BJ (cell line): ENCODE measurements around the gene TRIM13. TPM values are rescaled to one million over a fixed set of nuclear protein-coding genes. Genes with fewer than 3 reads are reported as not detected.

Experiments used
- CTCF ChIA-PET: fragments of 350-600 bp; formaldehyde crosslinking; extraction: SDS; loops from one replicate; lab custom pipeline; 2021; ENCODE audit warnings: antibody characterized with exemption, inconsistent platforms; lab: Yijun Ruan, JAX
- POLR2A ChIA-PET: fragments of 300-600 bp; sonication (Branson Sonifier 250); formaldehyde crosslinking; extraction: SDS; loops from one replicate; lab custom pipeline; 2021; ENCODE audit warnings: antibody characterized with exemption; lab: Charles Lee
- DNase-seq: peaks from one replicate; pipeline ENCODE4 v3.0.0-alpha.2; 2011; ENCODE audit warnings: low read depth
- H3K27me3 ChIP-seq: 2 replicates; pipeline ENCODE4 v1.6.0; 2011; ENCODE audit warnings: low read length; ENCODE audit not compliant: control insufficient read depth, insufficient read depth
- H3K36me3 ChIP-seq: 2 replicates; pipeline ENCODE4 v1.5.1; 2011; ENCODE audit warnings: low read length; ENCODE audit not compliant: control insufficient read depth, insufficient read depth
- H3K4me3 ChIP-seq: 2 replicates; pipeline ENCODE4 v1.5.1; 2011; ENCODE audit warnings: low read depth, mild to moderate bottlenecking, control low read depth, low read length
- CTCF ChIP-seq: IDR thresholded peaks from 2 replicates; pipeline ENCODE4 v1.5.1; 2011; ENCODE audit warnings: low read depth, mild to moderate bottlenecking, control low read depth, inconsistent platforms, low read length, moderate library complexity; ENCODE audit not compliant: insufficient read depth
- polyA plus RNA-seq: library from polyadenylated mRNA; depleted of rRNA; stranded (reverse); fragments of >200 nt; gene quantifications from 2 replicates; pipeline ENCODE4 v1.2.3, GENCODE V29; 2011

The TRIM13 gene
- polyA plus RNA-seq, 1 experiment = 11.7 TPM

DNA sequence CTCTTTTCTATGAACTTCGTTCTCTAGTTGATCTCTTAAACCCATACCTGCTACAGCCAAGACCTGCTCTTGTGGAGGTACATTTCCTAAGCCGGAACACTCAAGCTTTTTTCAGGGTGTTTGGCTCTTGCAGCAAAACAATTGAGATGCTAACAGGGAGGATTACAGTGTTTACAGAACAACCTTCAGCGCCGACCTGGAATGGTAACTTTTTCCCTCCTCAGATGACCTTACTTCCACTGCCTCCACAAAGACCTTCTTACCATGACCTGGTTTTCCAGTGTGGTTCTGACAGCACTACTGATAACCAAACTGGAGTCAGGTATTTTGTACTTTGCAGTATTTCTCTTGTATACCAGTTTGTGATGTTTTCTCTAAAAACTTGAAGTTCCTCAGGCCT, 18.9 kb downstream of the TRIM13 start:
- CTCF ChIA-PET = no interaction called here
- POLR2A ChIA-PET = no interaction called here

DNA sequence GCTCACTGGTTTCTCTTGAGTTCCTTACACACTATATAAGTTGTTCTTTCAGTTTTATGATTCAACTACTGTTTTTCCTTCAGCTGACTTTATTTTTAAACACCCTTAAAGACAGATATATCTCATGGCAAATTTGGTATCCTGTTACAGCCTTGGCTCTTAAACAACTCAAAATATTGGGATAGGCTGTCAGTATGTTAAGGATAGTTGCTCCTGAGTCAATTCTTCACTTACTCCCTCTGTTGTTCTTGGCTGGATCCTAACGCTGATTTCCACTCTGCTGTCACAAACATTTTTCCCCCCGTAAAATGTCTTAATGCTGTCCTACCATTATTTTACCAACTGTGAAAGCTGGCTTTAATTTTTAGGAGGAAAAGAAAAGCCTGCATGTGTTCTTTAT, 19.6 kb downstream of the TRIM13 start:
- no peak for TF ChIP-seq CTCF
- POLR2A ChIA-PET = no interaction called here
- DNase-seq = no peak
- CTCF ChIA-PET = no interaction called here
- H3K27me3 ChIP-seq = no peaks in the 10 kb centered on the region
- H3K36me3 ChIP-seq = peaks cover 3% of the 10 kb centered on the region
- no peak overlapping the region for H3K4me3 ChIP-seq

More for the DNA sequence above, 18.9 kb downstream of the TRIM13 start:
- TF ChIP-seq CTCF = no peak
- Histone ChIP-seq H3K4me3 (no peak overlapping the region), H3K36me3 (peaks cover 3% of the 10 kb centered on the region), H3K27me3 (no peaks in the 10 kb centered on the region)
- no peak for DNase-seq

DNA sequence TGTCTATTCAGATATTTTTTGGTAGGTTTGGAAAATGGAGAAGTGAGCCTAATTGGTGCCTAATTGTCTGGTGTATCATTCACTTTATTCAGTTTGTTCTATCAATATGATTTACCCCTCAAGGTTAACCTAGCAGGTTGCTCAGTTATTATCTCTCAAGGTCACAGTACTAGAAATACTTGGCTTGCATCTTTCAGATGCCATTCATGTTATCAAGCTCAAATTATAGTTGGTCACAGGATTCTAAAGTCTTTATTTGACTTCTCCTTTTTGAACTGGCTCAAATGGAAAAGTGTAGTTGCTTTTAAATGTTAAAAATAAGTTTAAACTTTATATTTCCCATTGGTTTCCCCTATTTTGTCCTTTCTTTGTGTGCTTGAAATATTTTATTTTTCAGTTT, 21.0 kb downstream of the TRIM13 start:
- DNase-seq = no peak
- ChIA-PET POLR2A (interaction anchor here (0.6 kb wide), 2 partner anchors 225 to 900 kb away, joined by 3 to 4 read pairs; no protein-coding TSS in a partner anchor), CTCF (interaction anchor here (0.6 to 0.8 kb wide), 2 partner anchors 21 to 93 kb away, joined by 3 to 4 read pairs; partner anchors contain the start of gene TRIM13)
- Histone ChIP-seq H3K36me3 (no peaks in the 10 kb centered on the region), H3K4me3 (no peak overlapping the region), H3K27me3 (no peaks in the 10 kb centered on the region)
- TF ChIP-seq CTCF = no peak

DNA sequence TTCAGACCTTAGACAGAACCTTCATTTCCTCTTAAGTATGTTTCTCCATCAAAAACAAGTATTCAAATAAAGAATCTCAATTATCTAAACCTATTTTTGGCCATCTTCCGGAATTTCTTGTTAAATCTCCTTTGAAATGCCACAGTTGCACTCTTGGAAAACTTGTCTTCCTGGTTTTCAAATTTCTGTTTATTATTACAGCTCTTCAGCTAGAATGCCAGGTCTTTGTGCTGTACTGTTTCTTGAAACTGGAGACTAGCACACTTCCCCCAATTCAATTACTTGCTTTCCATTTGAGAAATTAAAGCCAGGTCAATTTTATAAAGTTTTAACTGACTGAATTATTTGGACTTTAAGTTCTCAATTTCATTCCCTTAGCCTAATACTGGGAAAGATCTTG, 28.6 kb downstream of the TRIM13 start:
- no peak for TF ChIP-seq CTCF
- ChIA-PET CTCF (no interaction called here), POLR2A (interaction anchor here (0.6 to 1.2 kb wide), 2 partner anchors 28 to 57 kb away, joined by 3 read pairs; no protein-coding TSS in a partner anchor)
- Histone ChIP-seq H3K4me3 (no peak overlapping the region), H3K27me3 (no peaks in the 10 kb centered on the region), H3K36me3 (no peaks in the 10 kb centered on the region)
- DNase-seq = no peak

GRCh38 chr13:50026788-50027473, 30.1 kb downstream of the TRIM13 start:
- H3K36me3 ChIP-seq = no peaks in the 10 kb centered on the region
- no peak overlapping the region for H3K4me3 ChIP-seq
- no peak for DNase-seq
- H3K27me3 ChIP-seq = no peaks in the 10 kb centered on the region
- TF ChIP-seq CTCF = no peak
- POLR2A ChIA-PET = no interaction called here
- CTCF ChIA-PET = no interaction called here
